Activated effector memory CD4-positive, alpha-beta T cell treated with anti-CD3 and anti-CD28 coated beads, Interleukin-2, amount 50 U/mL, for 16 hours (primary cell): ENCODE data around the gene CCR1.
"Not testable (repeated sequence)": the region's sequence is repeated elsewhere in the genome, so short reads cannot be mapped to it uniquely, and the experiment has no call there.

Experiments used
- DNase-seq: peaks from one replicate; pipeline ENCODE4 v3.0.0-alpha.2; 2020

Gene CCR1

DNA sequence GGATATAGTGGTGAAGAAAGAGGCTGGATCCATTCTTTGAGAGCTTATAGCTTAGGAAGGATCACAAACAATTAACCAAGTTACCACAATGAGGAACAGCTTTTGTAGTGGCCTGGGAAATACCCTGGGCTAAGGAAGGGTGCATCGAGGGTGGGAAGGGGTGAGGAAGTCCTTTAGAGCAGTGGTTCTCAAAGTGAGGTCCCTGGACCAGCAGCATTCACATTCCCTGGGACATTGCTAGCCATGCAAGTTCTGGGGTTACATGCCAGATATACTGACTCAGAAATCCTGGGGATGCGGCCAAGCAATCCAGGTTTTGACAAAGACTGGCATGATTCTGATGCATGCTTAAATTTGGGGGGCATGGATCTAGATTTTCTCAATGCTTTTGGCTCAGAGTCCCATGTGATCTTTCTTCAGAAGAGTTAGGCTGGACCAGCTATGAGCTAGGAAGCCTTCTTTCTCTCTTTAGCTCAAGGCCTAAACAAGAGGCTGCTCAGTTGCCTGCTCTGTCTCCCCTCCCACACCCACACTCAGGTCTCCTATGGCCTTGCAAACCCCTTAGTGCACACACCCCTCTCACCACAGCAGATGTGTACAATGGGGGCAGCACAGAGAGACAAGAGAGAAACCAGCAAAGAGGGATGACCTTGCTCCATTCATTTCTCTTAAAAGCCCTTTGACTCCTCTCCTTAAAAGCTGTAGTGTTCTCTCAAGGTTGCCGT, 1.8 kb upstream of the CCR1 start:
- no peak for DNase-seq

DNA sequence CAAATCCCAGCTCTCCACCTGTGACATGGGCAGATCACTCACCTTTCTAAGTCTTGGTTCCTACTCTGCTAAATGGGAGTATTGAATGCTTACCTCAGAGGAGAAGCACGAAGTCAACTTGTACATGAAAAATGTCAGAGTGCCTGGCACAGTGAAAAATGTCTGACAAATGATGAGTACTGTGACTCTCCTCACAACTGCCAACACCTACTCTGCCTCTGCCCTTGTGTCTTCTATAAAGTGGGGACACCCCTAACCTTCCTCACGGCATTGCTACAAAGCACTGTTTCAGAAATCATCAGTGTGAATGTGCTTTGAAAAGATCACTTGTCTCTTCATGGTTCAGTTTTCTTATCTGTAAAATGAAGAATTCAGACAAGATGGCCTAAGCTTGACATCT, 940 bp upstream of the CCR1 start:
- DNase-seq: no peak

DNA sequence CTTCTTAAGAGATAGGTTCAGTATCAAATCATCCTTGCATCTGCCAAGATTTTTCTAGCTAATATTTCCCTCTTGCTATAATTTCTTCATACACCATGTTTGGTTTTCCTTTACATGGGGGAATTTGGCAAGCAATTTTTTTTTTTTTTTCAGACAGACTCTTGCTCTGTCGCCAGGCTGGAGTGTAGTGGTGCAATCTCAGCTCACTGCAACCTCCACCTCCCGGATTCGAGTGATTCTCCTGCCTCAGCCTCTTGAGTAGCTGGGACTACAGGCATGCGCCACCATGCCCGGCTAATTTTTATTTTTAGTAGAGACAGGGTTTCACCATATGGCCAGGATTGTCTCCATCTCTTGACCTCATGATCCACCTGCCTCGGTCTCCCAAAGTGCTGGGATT, 599 bp downstream of the CCR1 start:
- not testable (repeated sequence) for DNase-seq

DNA sequence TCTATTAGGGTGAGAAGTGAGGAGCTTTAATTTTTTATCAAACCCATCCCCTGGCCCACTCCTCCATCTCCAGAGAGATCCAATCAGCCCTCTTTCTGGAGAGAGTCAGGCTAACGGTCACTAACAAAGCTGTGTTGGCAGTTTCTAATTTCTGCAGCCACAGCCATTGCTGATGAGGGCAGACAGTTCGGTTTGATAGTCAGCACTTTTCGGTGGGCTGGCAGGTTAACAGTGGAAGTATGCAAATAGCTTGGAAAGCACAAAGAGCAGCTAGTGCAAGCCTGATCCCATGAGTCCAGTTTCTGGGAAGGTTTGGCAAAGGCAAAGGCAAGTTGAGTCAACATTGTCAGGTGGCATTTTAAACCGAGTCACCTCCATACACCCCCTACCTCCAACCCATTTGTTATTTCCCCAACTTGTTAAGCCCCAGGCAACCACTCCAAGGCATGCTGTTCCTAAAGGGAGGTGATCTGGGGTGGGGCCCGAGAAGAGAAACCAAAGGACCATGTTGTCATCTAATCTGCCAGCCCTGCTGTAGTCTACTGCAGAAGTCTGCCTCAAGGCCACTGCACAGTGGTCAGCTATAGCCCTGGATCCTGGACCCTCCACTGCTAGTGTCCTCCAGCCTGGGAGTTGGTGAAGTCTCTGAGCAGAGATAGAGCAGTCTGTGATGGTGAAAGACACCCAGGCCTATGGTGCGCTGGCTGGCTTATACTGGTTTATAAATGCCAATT, 1.7 kb downstream of the CCR1 start:
- DNase-seq: no peak

DNA sequence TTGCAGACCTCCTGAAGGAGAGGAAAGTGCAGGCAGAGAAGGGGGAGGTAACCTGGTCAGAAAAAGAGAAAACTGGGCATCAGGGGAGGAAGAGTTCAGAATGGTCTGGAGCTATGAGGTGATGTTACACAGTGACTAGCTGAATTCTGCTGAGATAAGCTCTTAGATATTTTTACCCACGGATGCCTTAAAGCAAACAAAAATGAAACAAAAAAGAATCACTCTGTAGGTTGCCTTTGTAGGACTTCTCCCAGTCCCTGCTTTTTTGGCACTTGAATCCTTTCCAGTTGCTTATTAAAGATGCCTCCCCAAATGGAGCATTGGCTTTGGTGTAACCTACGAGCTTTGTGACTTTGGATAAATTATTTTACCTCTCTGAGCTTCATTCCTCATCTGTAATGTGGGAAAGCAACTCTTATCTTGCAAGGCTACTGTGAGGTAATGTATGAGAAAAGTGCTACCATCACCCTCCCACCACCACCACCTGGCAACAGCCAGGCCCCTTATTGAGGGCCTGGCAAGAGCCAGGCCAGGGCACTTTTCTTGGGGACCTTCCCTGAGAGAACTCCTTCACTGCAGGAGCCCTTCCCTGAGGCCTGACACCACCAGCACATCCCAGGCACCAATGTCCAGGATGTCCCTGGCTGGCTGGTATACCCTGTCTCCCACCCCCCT, 2.7 kb downstream of the CCR1 start:
- no peak for DNase-seq

DNA sequence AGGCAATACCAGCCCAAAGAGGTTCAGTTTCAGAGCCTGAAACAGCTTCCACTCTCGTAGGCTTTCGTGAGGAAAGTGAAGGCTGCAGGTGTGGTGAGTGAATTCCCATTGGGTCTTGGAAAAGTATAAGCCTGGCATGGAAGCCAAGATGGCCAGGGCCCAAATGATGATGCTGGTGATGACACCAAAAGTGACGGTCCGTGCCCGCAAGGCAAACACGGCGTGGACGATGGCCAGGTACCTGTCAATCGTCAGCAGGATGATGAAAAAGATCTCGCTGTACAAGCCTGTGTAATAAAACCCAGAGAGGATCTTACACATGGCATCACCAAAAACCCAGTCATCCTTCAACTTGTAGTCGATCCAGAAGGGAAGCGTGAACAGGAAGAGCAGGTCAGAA, 4.4 kb downstream of the CCR1 start:
- DNase-seq: no peak

DNA sequence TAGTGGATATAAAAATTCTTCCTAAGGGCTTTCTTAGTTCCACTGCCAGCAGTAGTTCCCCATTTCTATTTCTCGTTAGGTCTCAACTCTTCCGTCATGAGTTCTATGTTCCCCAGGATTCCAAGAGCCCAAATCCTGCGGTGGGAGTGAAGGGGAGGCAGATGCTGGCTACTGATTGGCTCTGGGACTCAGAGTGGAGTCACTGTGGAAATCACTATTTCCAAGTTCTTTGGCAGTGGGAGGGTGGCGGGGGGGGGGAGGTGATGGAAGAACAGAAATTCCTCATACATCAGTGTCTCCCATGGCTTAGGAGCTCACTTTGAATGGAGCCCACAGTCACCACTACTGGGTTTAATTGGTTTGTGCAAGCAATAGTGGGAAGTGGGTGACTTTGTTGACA, 5.6 kb downstream of the CCR1 start:
- DNase-seq: no peak

DNA sequence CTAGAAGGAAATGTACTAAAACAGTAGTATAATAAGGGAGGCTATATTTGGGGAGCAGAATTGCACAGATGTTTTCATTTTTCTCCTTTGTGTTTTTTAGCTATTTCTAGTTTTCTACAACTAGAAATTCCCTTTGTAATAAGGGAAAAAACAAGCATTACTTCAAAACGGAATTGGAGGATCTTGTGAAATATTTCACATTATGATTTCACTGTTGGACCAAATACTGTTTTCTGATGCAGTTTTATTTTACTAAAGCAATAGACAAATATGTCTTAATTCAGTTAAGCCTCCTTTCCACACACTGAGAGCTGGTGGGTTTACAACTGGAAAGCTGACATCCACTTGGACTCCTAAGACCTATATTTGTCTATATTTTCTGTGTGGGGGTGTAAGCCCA, 7.3 kb downstream of the CCR1 start:
- DNase-seq: no peak

DNA sequence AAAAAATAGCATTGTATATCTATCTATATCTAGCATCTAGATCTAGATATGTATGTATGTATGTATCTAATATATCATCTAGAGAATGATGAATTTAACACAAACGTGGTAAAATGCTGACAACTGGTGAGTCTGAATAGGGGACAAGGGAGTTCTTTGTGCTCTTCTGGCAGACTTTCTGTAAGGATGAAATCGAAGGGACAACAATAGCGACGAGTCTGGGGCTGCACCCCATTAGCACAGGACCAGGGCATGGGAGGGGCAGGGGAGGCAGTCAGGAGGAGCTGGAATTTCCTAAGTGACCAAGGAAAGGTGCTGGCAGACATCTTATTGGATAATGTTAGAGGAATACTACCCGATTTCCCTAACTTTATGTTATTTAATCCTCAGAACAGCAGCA, 7.9 kb downstream of the CCR1 start:
- DNase-seq: no peak

DNA sequence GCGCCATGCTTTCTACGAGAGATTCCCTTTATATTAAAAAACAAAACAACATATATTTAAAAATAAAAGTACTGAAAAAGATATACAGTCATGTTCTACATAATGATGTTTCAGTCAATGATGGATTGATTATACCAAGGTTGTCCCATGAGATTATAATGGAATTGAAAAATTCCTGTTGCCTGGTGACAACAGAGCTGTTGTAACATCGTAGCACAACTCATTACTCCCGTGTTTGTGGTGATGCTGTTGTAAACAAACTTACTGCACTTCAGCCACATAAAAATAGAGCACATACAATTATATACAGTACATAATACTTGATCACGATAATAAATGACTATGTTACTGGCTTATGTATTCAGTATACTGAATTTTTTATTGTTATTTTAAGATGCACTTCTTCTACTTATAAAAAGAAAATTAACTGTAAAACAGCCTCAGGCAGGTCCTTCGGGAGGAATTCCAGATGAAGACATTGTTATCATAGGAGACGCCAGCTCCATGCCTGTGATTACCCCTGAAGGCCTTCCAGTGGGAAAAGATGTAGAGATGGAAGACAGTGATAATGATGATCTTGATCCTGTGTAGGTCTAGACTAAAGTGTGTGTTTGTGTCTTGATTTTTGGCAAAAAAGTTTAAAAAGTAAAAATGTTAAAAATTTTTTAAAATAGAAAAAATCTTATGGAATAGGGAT, 11.7 kb downstream of the CCR1 start:
- DNase-seq: no peak

DNA sequence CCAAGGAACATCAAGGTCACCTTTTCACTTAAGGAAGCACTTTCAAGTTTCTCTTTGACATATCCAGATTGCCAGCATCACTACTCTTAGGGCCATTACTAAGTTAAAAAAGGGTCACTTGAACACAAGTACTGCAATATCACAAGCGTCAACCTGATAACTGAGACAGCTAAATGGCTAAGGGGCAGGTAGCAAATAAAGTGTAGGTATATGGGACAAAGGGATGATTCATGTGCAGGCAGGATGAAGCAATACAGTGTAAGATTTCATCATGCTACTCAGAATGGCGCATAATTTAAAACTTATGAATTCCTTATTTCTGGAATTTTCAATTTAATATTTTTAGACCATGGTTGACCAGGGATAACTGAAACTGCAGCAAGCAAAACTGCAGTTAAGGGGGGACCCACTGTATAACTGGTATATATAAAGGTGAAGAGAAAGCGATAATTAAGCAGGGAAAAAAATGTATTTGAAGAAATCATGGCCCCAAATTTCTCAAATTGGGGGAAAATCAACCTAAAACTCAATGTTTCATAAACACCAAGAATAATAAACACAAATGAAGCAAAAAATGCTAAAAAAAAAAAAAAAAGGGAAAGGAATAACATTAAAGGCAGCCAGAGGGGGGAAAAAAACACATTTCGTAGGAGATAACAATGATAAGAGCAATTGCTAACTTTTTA, 13.1 kb downstream of the CCR1 start:
- DNase-seq: no peak

DNA sequence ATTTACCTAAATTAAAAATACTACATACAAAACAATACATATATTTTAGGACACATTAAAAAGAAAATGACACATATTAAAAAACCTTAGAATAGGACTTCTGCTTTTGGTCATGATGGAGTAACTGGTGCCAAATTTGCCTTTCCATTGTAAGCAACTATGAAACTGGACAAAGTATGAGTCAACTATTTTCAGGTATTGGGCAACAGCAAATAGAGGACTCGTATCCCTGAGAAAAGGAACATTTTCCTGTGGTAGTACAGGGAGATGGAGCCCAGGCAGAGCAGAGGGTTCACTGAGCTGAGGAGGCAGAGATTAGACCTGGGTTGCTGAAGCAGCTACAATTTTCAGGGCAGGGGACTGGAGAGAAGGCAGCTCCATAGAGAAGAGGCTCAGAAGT, 14.7 kb downstream of the CCR1 start:
- no peak for DNase-seq

DNA sequence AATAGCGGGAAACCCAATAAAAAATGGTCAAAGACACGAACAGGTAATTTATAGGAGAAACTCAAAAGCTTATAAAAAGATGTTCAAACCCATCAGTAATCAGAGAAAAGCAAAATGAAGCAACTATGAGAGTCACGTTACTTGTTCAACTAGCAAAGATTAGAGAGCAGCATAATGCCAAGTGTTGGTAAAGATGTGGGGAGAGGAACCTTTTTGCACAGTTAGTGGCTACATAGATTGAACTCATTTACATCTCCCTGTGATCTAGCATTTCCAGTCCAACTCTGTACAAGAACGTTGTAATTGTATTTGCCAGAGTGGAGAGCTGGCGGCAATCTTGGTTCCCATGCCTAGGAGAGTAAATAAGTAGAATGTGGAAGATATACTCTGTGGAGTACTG, 15.2 kb downstream of the CCR1 start:
- DNase-seq: no peak

DNA sequence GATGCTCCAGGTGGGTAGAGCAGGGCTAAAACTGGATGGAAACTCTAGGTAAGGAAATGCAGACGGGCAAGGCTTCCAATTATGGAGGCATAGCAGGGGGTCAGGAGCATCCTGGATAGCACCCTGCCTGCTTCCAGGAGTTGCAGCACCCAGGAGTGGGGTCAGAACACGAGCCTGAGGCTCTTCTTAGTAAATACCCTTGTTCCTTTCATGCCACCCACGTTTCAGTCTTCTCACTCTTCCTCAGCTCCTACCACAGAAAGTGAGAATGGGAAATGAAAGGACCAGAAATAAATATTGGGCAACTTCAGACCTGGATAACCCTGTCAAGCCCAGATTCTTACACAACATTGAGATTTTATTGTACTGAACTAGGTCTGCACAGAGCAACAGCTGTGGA, 16.4 kb downstream of the CCR1 start:
- DNase-seq: no peak

DNA sequence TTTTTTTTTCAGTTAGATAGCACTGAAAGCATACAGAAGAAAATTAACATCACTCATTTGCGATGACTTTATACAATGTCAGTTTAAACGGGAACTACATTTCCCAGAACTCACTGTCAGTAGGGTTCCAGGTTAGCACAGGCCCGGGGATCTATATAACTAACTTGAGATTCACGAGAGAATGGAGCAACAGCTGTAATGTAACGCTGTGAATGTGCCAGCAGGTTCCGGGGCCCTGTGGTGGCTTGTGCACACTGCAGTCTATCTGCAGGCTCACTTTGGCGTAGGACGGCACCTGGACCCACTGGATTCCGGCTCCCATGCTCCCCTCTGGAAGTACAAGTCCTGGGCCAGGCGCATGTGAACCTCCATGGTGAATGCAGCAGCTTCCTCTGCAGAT, 19.4 kb downstream of the CCR1 start:
- DNase-seq: no peak

DNA sequence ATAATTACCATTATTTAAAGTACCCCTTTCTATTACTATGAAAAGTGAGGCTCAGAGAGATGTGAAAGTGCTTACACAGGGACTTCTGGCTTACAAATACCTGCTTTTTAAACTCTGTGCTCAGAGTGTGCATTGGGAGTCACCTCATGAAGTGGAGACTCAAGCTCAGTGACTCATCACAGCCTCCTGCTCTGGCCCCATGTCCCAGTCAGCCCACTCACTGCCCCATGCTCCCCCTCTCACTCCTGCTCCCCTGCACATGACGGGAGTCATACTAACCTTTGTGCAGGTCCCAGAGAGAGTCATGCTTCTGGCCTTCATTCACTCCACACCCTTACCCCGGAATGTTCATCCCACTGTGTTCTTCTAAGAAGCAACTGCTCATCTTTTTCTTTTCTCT, 20.2 kb downstream of the CCR1 start:
- DNase-seq: no peak

DNA sequence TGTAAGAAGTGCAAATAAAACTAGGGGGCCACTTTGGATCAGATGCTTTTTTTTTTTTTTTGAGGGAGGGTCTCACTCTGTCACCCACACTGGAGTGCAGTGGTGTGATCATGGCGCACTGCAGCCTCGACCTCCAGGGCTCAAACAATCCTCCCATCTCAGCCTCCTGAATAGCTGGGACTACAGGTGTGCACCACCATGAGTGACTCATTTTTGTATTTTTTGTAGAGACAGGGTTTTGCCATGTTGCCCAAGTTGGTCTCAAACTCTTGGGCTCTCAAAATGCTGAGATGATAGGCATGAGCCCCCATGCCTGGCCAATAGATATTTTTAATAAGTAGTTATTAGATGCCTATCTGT, 20.8 kb downstream of the CCR1 start:
- DNase-seq: no peak

DNA sequence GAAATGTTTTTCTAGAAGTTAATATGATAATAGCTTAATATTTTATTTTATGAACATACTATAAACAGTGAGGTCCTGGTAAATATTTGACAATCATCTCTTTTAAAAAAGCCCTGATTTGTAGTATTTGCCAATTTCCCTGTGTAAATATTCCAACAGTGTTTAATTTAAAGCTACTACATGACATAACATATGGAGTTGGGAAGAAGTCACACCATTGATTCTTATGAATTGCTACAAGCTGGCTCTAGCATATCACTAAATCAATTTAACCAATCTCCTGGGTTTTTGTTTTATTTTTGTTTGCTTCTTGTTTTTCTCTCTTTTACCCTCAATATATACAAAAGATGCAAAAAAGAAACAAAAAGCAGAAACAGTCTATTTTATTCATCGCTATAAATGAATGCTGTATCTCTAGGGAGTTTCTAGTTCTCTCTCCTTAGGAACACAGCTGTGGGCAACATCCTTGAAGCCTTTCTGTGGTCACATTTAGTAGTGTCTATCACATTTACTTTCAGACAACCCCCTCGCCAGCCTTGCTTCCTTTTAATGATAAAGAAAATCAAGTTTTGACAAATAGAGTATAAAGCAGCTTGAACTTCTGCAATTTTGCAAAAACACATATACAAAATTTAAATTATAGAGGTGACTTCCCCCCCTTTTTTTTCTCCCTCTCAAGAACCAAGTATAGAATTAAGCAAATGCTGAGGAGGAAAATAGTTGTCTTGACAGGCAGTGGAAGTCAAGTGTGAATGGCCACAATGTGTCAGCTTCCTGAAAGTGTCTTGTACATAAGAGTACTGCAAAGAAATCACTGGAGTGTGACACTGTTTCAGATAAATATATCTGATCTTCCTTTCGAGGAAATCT, 21.4 kb downstream of the CCR1 start:
- DNase-seq: no peak

DNA sequence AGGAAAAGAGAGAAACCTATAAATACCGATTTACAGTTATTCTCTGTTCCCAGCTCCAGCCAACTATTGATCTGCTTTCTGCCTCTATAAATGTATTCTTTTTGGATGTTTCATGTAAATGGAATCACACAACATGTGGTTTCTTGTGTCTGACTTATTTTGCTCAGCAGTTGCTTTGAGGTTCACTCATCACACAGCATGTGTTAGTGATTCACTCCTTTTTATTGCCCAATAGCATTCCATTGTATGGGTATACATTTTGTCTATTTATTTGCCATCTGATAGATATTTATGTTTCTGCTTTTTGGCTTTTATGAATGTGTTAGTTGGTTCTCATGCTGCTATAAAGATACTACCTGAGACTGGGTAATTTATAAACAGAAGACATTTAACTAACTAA, 23.6 kb downstream of the CCR1 start:
- DNase-seq: no peak

DNA sequence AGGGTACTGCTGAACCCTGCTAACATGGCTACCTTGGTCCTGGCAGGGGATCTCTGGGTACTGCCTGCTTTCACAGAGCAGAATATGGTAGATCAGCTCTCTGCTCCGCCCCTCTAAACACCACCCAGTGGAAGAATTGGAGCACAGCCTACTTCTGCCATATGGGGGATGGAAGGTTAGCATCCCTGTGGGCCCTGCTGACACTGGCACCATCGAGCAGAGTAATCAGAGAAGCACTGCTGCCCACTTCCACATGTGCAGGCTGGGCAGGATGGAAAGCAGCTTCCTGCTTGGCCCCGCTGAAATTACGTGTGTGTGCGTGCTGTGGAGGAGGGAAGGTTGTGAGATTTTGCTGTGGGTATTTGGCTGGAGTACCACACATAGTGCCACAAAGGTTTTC, 24.8 kb downstream of the CCR1 start:
- no peak for DNase-seq

DNA sequence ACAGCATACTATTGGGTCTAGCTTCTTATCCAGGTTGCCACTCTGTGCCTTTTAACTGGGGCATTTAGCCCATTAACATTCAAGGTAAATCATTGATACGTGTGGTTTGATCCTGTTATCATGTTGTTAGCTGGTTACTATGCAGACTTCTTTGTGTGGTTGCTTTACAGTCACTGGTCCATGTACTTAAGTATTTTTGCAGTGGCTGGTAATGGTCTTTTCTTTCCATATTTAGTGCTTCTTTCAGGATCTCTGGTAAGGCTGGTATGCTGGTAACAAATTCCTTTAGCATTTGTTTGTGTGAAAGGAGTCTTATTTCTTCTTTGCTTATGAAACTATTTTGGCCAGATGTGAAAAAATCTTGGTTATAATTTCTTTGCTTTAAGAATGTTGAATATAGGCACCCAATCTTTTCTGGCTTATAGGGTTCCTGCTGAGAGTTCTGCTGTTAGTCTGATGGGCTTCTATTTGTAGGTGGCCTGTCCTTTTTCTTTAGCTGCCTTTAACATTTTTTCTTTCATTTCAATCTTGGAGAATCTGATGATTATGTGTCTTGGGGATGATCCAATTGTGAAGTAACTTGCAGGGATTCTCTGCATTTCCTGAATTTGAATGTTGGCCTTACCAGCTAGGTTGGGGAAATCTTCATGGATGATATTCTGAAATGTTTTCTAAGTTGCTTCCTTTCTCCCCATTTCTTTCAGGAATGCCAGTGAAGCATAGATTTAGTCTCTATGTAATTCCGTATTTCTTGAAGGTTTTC, 39.3 kb downstream of the CCR1 start:
- no peak for DNase-seq
